Measurements from ENCODE around the gene KCNJ16.

- no peak for TF ChIP-seq CTCF (IDR thresholded peaks at IDR 0.05)
- peak in 1 of 2 donors; percentile 23 for TF ChIP-seq POLR2A (IDR thresholded peaks at IDR 0.05)
Observed at GRCh38 chr17:70081885-70082284, 6.9 kb downstream of the KCNJ16 start.
